K562 (cell line): ENCODE results near the gene SNX3. TPM values are rescaled to one million over a fixed set of nuclear protein-coding genes. Genes with fewer than 3 reads are reported as not detected.

Experiments
- ATAC-seq: fragments of 200-7000 bp; cut with Tn5 transposase; 3 replicates; pipeline ENCODE4 v1.9.1; 2020; ENCODE audit warnings: moderate library complexity
- BruUV-seq: library from RNA; stranded (reverse); fragments of 400-500 nt; replicated peaks from 2 replicates; lab custom pipeline; 2021; lab: Mats Ljungman, UMichigan
- CTCF ChIA-PET: fragments of 300-600 bp; formaldehyde crosslinking; extraction: SDS; loops from one replicate; lab custom pipeline; 2021; ENCODE audit warnings: low intra/inter-chr PET ratio; lab: Yijun Ruan, JAX
- POLR2A ChIA-PET: fragments of 300-600, 350-650 bp; sonication (Branson Sonifier 250); formaldehyde crosslinking; extraction: SDS; loops from one replicate; lab custom pipeline; 2021; ENCODE audit warnings: antibody characterized with exemption, inconsistent platforms; lab: Yijun Ruan, JAX
- DNase-seq, 4 experiments: peaks; one replicate each; pipeline versions ENCODE4 v3.0.0 to v3.0.0-alpha.2; 2011 to 2018; ENCODE audit warnings: low spot score in 3 of 4, mixed read lengths in 3 of 4; ENCODE audit errors: extremely low read depth in 1 of 4
- FAIRE-seq: peaks from 2 replicates; lab custom pipeline; 2011; peaks lifted over from hg19 to GRCh38; lab: Jason Lieb, UNC
- H2AFZ ChIP-seq: 2 replicates; pipeline ENCODE4 v1.6.0; 2011; ENCODE audit warnings: low read depth, low read length, control low read depth, inconsistent platforms
- H3K27ac ChIP-seq: fragments of 200-600 bp; 3 replicates; pipeline ENCODE4 v1.8.0; 2011; ENCODE audit warnings: low read depth, mild to moderate bottlenecking, control low read depth, inconsistent platforms, low read length, moderate library complexity, mixed read lengths; ENCODE audit errors: extremely low read depth
- H3K27me3 ChIP-seq, 2 experiments: fragments of 300-600 bp in 1 of 2; 2 replicates in 1 of 2; 3 replicates in 1 of 2; pipeline versions ENCODE4 v1.6.0 to v1.8.0; 2011; ENCODE audit warnings: inconsistent platforms in 2 of 2, low read length in 2 of 2, mild to moderate bottlenecking in 1 of 2, mixed read lengths in 1 of 2, moderate library complexity in 1 of 2; ENCODE audit not compliant: control insufficient read depth in 2 of 2, insufficient read depth in 2 of 2
- H3K36me3 ChIP-seq: fragments of 300-600 bp; 3 replicates; pipeline ENCODE4 v1.8.0; 2011; ENCODE audit warnings: mild to moderate bottlenecking, low read length, inconsistent platforms; ENCODE audit not compliant: control insufficient read depth, insufficient read depth
- H3K4me1 ChIP-seq, 2 experiments: fragments of 200-600 bp in 1 of 2; replicated peaks in 1 of 2; 2 replicates in 1 of 2; 3 replicates in 1 of 2; pipeline versions ENCODE4 v1.5.1 to v1.8.0; 2011; ENCODE audit warnings: inconsistent platforms in 2 of 2, low read length in 2 of 2, mild to moderate bottlenecking in 1 of 2, mixed read lengths in 1 of 2, moderate library complexity in 1 of 2; ENCODE audit not compliant: control insufficient read depth in 2 of 2, insufficient read depth in 2 of 2
- H3K4me2 ChIP-seq: 2 replicates; pipeline ENCODE4 v1.6.1; 2011; ENCODE audit warnings: low read length, control low read depth, inconsistent platforms, mixed read lengths; ENCODE audit not compliant: insufficient read depth
- H3K4me3 ChIP-seq: fragments of 200-600 bp; sonication (generic), shearing (Covaris generic); 2 replicates; pipeline ENCODE4 v1.5.1; 2016; ENCODE audit warnings: control low read depth, inconsistent platforms
- H3K79me2 ChIP-seq: fragments of 200-600 bp; 3 replicates; pipeline ENCODE4 v1.8.0; 2011; ENCODE audit warnings: low read length, inconsistent platforms; ENCODE audit not compliant: control insufficient read depth, insufficient read depth
- H3K9ac ChIP-seq, 2 experiments: 2 replicates each; pipeline versions ENCODE4 v1.6.0 to v1.6.1; 2011; ENCODE audit warnings: low read depth in 2 of 2, low read length in 2 of 2, control low read depth in 1 of 2, inconsistent platforms in 1 of 2, mild to moderate bottlenecking in 1 of 2, mixed read lengths in 1 of 2; ENCODE audit not compliant: insufficient read depth in 1 of 2
- H3K9me1 ChIP-seq: one replicate; pipeline ENCODE4 v1.6.0; 2011; ENCODE audit warnings: inconsistent platforms, mild to moderate bottlenecking, low read length, moderate library complexity; ENCODE audit not compliant: control insufficient read depth, insufficient read depth
- H3K9me3 ChIP-seq: replicated peaks from 2 replicates; pipeline ENCODE4 v1.5.1; 2011; ENCODE audit warnings: low read depth, low read length, inconsistent platforms; ENCODE audit not compliant: control insufficient read depth, insufficient read depth
- H4K20me1 ChIP-seq: replicated peaks from 2 replicates; pipeline ENCODE4 v1.6.1; 2011; ENCODE audit warnings: low read length, inconsistent platforms, mixed read lengths; ENCODE audit not compliant: control insufficient read depth, insufficient read depth
- BRF2 ChIP-seq: IDR thresholded peaks from 3 replicates; pipeline ENCODE4 v1.6.1; 2011; ENCODE audit warnings: borderline replicate concordance, mild to moderate bottlenecking; ENCODE audit not compliant: insufficient read length, insufficient read depth
- CHCHD3 ChIP-seq: fragments of 250-450 bp; sonication (Bioruptor Pico); IDR thresholded peaks from 2 replicates; pipeline ENCODE4 v2.1.2; 2022; ENCODE audit warnings: mild to moderate bottlenecking
- CHD2 ChIP-seq: IDR thresholded peaks from 2 replicates; pipeline ENCODE4 v1.6.1; 2011; ENCODE audit warnings: low read depth, low read length
- EGR1 ChIP-seq: fragments of 450-650 bp; conservative IDR thresholded peaks from 2 replicates; pipeline ENCODE4 v1.6.1; 2017; ENCODE audit warnings: mild to moderate bottlenecking
- ETV6 ChIP-seq, 3 experiments: fragments of 150-350 bp in 1 of 3; sonication (generic) in 1 of 3; formaldehyde crosslinking in 1 of 3; IDR thresholded peaks; 2 replicates each; pipeline versions ENCODE4 v1.6.1 to v1.8.0; 2014 to 2022; ENCODE audit warnings: borderline replicate concordance in 2 of 3, low read depth in 2 of 3, antibody characterized with exemption in 1 of 3, low read length in 1 of 3, mild to moderate bottlenecking in 1 of 3, missing genetic modification reagents in 1 of 3
- FOXK1 ChIP-seq: sonication (generic); formaldehyde crosslinking; IDR thresholded peaks from 2 replicates; pipeline ENCODE4 v1.8.0; 2022; ENCODE audit warnings: missing genetic modification reagents, mild to moderate bottlenecking, borderline replicate concordance
- HDAC3 ChIP-seq: fragments of 450-650 bp; IDR thresholded peaks from 2 replicates; pipeline ENCODE4 v1.6.1; 2018; ENCODE audit warnings: borderline replicate concordance, mild to moderate bottlenecking, moderate library complexity; ENCODE audit not compliant: partially characterized antibody
- HIVEP1 ChIP-seq: fragments of 250-450 bp; sonication (Bioruptor Pico); IDR thresholded peaks from 2 replicates; pipeline ENCODE4 v1.4.0; 2020; ENCODE audit warnings: mild to moderate bottlenecking
- HSF4 ChIP-seq: fragments of 250-450 bp; sonication (Bioruptor Pico); IDR thresholded peaks from 2 replicates; pipeline ENCODE4 v2.1.2; 2022; ENCODE audit warnings: mild to moderate bottlenecking, moderate library complexity, borderline replicate concordance
- MAFG ChIP-seq: fragments of 450-650 bp; conservative IDR thresholded peaks from 2 replicates; pipeline ENCODE4 v1.6.1; 2016; ENCODE audit warnings: missing genetic modification characterization, missing compliant biosample characterization
- MAX ChIP-seq: sonication (generic); formaldehyde crosslinking; IDR thresholded peaks from 2 replicates; pipeline ENCODE4 v1.9.0; 2022; ENCODE audit warnings: mild to moderate bottlenecking, missing genetic modification reagents
- MTA1 ChIP-seq: fragments of 450-650 bp; IDR thresholded peaks from 2 replicates; pipeline ENCODE4 v1.6.1; 2017; ENCODE audit warnings: borderline replicate concordance
- NCOA4 ChIP-seq: fragments of 450-650 bp; IDR thresholded peaks from 2 replicates; pipeline ENCODE4 v1.6.1; 2018; ENCODE audit warnings: mild to moderate bottlenecking; ENCODE audit not compliant: partially characterized antibody
- NR1H2 ChIP-seq: sonication (generic); formaldehyde crosslinking; IDR thresholded peaks from 2 replicates; pipeline ENCODE4 v1.4.0; 2020; ENCODE audit warnings: mild to moderate bottlenecking, missing genetic modification reagents
- OTX1 ChIP-seq: fragments of 450-650 bp; formaldehyde crosslinking; IDR thresholded peaks from 2 replicates; pipeline ENCODE4 v1.4.0; 2022; ENCODE audit warnings: mild to moderate bottlenecking
- TAL1 ChIP-seq: fragments of 450-650 bp; IDR thresholded peaks from 2 replicates; pipeline ENCODE4 v1.6.1; 2016; ENCODE audit warnings: mild to moderate bottlenecking
- TEAD4 ChIP-seq, 2 experiments: sonication (generic) in 1 of 2; formaldehyde crosslinking in 1 of 2; IDR thresholded peaks; 2 replicates each; pipeline versions ENCODE4 v1.6.1 to v1.8.0; 2012 to 2022; ENCODE audit warnings: borderline replicate concordance in 1 of 2, inconsistent platforms in 1 of 2, low read length in 1 of 2, mild to moderate bottlenecking in 1 of 2, missing genetic modification reagents in 1 of 2
- WGBS: fragments of 100-300 bp; shearing (Covaris generic); methylation state at CpG from one replicate; pipeline ENCODE4 v1.1.6; 2016; ENCODE audit warnings: low coverage, mixed read lengths; ENCODE audit not compliant: insufficient coverage; ENCODE audit errors: missing lambda C conversion rate; 5-methylcytosine and 5-hydroxymethylcytosine counted together
- in situ Hi-C: fragments of 300-500 bp; cut with MboI; formaldehyde crosslinking; loops from 4 replicates; pipeline ENCODE4 v1.15.0; 2018; ENCODE audit warnings: inconsistent platforms, mixed read lengths
- intact Hi-C: fragments of 100-400 bp; cut with micrococcal nuclease; formaldehyde crosslinking; loops from 2 replicates; pipeline ENCODE4 v1.14.2; 2022
- polyA plus RNA-seq, 8 experiments: library from polyadenylated mRNA; depleted of rRNA in 4 of 8; stranded (reverse) in 5 of 8; unstranded in 3 of 8; fragments of >200 nt; fragmentation: Nextera tagmentation in 2 of 8; fragmentation: Illumina TruSeq in 1 of 8; extraction: Ambion mirVana in 2 of 8; extraction: Trizol in 1 of 8; gene quantifications; 2 replicates each; pipeline versions ENCODE4 v1.2.1 to v1.2.3, GENCODE V29; 2011 to 2014; ENCODE audit warnings: inconsistent platforms in 1 of 8, missing spikeins in 1 of 8
- total RNA-seq, 7 experiments: library from RNA; depleted of rRNA in 6 of 7; stranded (reverse); fragments of >200 nt in 6 of 7; fragmentation: Illumina TruSeq in 2 of 7; extraction: Trizol in 2 of 7; gene quantifications; 2 replicates each; pipeline versions ENCODE4 v1.2.1 to v1.2.3, GENCODE V29; 2011 to 2021; ENCODE audit warnings: low replicate concordance in 1 of 7

SNX3 gene
- total and polyA plus RNA-seq, 9 of the 15 experiments (the other 6 are each of a cell fraction or from before 2014, with no cell fraction given) = 48.9 to 410 (median 159) TPM

GRCh38 chr6:108210556-108210955 is 50.3 kb downstream of the SNX3 start:
- ATAC-seq = no peak
- no peaks in the 10 kb centered on the region for H3K4me1 ChIP-seq
- BruUV-seq = no TSS peak
- 0 out of 2 replicates have a peak, but pooled peaks cover 3% of the 10 kb centered on the region for H4K20me1 ChIP-seq
- H3K27ac ChIP-seq = no peak overlapping the region
- POLR2A ChIA-PET = no interaction called here
- no peaks in the 10 kb centered on the region for H3K9me1 ChIP-seq
- no peak overlapping the region for H3K9ac ChIP-seq
- H3K9me3 ChIP-seq = no peaks in the 10 kb centered on the region
- TF ChIP-seq MAFG (tag) (no peak), HDAC3 (no peak), NCOA4 (no peak), FOXK1 (CRISPR knock-in tag) (no peak), EGR1 (no peak), OTX1 (no peak)
- H3K4me2 ChIP-seq = no peak overlapping the region
- DNase-seq = no peak
- H3K36me3 ChIP-seq = peaks cover 49% of the 10 kb centered on the region
- H3K4me3 ChIP-seq = no peak overlapping the region
- in situ Hi-C loops = no loop called here
- 89% methylated on average over 2 of the region's 2 CpGs for WGBS
- FAIRE-seq = no peak
- H3K27me3 ChIP-seq = no peaks in the 10 kb centered on the region
- H2AFZ ChIP-seq = no peak overlapping the region
- H3K79me2 ChIP-seq = peaks cover 9% of the 10 kb centered on the region; the same call in 2 of the 3 replicates
- intact Hi-C loops = no loop called here
- CTCF ChIA-PET = no interaction called here

GRCh38 chr6:108209738-108210137 is 51.1 kb downstream of the SNX3 start:
- FAIRE-seq = no peak
- Histone ChIP-seq H3K4me1 (no peaks in the 10 kb centered on the region), H3K9me3 (no peaks in the 10 kb centered on the region), H2AFZ (no peak overlapping the region), H3K9me1 (no peaks in the 10 kb centered on the region), H3K27ac (no peak overlapping the region), H3K4me2 (no peak overlapping the region), H3K4me3 (no peak overlapping the region), H4K20me1 (0 out of 2 replicates have a peak, but pooled peaks cover 3% of the 10 kb centered on the region), H3K27me3 (no peaks in the 10 kb centered on the region), H3K79me2 (peaks cover 4% of the 10 kb centered on the region; the same call in 2 of the 3 replicates), H3K36me3 (peaks cover 43% of the 10 kb centered on the region), H3K9ac (no peak overlapping the region)
- intact Hi-C loops = no loop called here
- no peak for ATAC-seq
- ChIA-PET CTCF (no interaction called here), POLR2A (no interaction called here)
- 87% methylated on average over 5 of the region's 5 CpGs for WGBS
- in situ Hi-C loops = no loop called here
- no TSS peak for BruUV-seq
- DNase-seq = no peak
- TF ChIP-seq TEAD4 (IDR thresholded peaks at IDR 0.05; ENCODE audit: low read length) (no peak), TEAD4 (CRISPR knock-in tag; IDR thresholded peaks at IDR 0.05; ENCODE audit: borderline replicate concordance) (no peak), CHCHD3 (CRISPR knock-in tag) (no peak), TAL1 (no peak), BRF2 (no peak), ETV6 (IDR thresholded peaks at IDR 0.05; ENCODE audit: borderline replicate concordance in 1 of 2, low read depth in 2 of 2, low read length in 1 of 2) (no peak), ETV6 (CRISPR knock-in tag; IDR thresholded peaks at IDR 0.05; ENCODE audit: borderline replicate concordance) (no peak), MTA1 (no peak), NR1H2 (no peak), HSF4 (no peak), CHD2 (no peak), MAX (CRISPR knock-in tag) (no peak), HIVEP1 (no peak)
